Activated naive CD4-positive, alpha-beta T cell treated with anti-CD3 and anti-CD28 coated beads for 36 hours (primary cell): Measurements from ENCODE around the gene RXFP1. TPM values are rescaled to one million over a fixed set of nuclear protein-coding genes. Genes with fewer than 3 reads are reported as not detected.

Source experiments
- CTCF ChIA-PET: fragments of 350-600 bp; sonication (Branson Sonifier 250); formaldehyde crosslinking; loops from one replicate; lab custom pipeline; 2021; ENCODE audit warnings: antibody characterized with exemption; lab: Charles Lee
- DNase-seq: peaks from one replicate; pipeline ENCODE4 v3.0.0-alpha.2; 2020
- H3K27ac Mint-ChIP-seq: one replicate; pipeline ENCODE4 v1.8.0; 2021; ENCODE audit warnings: mild to moderate bottlenecking, mixed read lengths
- H3K27me3 Mint-ChIP-seq: one replicate; pipeline ENCODE4 v1.8.0; 2021; ENCODE audit warnings: low read depth, mixed read lengths
- H3K36me3 Mint-ChIP-seq: one replicate; pipeline ENCODE4 v1.8.0; 2021; ENCODE audit warnings: low read depth, mixed read lengths
- H3K4me1 Mint-ChIP-seq: one replicate; pipeline ENCODE4 v1.8.0; 2021; ENCODE audit warnings: low read depth, mixed read lengths
- H3K4me3 Mint-ChIP-seq: one replicate; pipeline ENCODE4 v1.8.0; 2021; ENCODE audit warnings: mild to moderate bottlenecking, moderate library complexity, mixed read lengths
- H3K9me3 Mint-ChIP-seq: one replicate; pipeline ENCODE4 v1.8.0; 2021; ENCODE audit warnings: mixed read lengths
- intact Hi-C: fragments of 100-400 bp; cut with micrococcal nuclease; formaldehyde crosslinking; loops from one replicate; pipeline ENCODE4 v1.15.1; 2023
- total RNA-seq, 2 experiments: library from RNA; stranded (reverse); gene quantifications; one replicate each; pipeline ENCODE4 v1.2.3, GENCODE V29; 2021

Gene RXFP1
- total RNA-seq, 2 experiments from 2014 or later: not detected

DNA sequence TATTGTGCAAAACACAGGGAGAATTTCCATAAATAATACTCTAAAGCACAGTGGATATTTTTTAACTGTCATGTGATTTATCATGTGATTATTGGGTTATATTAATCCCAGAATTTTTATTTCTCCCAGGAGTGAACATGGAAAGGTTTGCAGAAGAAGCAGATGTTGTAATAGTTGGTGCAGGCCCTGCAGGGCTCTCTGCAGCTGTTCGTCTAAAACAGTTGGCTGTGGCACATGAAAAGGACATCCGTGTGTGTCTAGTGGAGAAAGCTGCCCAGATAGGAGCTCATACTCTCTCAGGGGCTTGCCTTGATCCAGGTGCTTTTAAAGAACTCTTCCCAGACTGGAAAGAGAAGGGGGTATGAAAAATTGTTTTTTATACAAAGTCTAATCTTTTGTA is 160.4 kb downstream of the RXFP1 start:
- Mint-ChIP-seq H3K27me3 (no peaks in the 10 kb centered on the region), H3K9me3 (no peaks in the 10 kb centered on the region), H3K36me3 (peaks cover 7% of the 10 kb centered on the region), H3K27ac (no peak overlapping the region), H3K4me1 (no peaks in the 10 kb centered on the region), H3K4me3 (no peak overlapping the region)
- CTCF ChIA-PET: no interaction called here
- intact Hi-C loops: no loop called here
- no peak for DNase-seq

DNA sequence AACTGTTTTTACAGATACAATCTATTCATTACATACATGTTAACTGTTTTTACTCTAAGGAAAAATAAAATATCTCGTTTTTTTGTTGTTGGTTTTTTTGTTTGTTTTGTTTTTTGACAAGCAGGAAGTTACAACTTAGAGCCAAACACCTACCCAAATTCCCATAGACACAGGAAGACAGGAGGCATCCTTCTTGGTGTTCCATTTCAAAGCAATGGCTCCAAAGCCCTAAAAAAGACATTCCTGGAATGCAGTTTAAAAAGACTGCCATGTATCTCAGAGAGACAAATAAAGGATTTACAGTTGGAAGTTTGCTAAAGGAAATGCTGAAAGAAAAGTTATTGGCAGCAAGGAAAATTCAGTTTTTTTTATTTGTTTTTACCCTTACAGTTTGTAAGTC is 167.1 kb downstream of the RXFP1 start:
- intact Hi-C loops: no loop called here
- Mint-ChIP-seq H3K27ac (no peak overlapping the region), H3K4me3 (no peak overlapping the region), H3K9me3 (no peaks in the 10 kb centered on the region), H3K4me1 (no peaks in the 10 kb centered on the region), H3K36me3 (peaks cover 9% of the 10 kb centered on the region), H3K27me3 (no peaks in the 10 kb centered on the region)
- CTCF ChIA-PET: no interaction called here
- DNase-seq: no peak

Other genes starting within 250 kb of the RXFP1 start
- 10 to 100 TPM; 18.9 to 20.9 TPM for gene C4orf46, start 150.0 kb downstream of the RXFP1 start, total RNA-seq
- gene ETFDH, start 150.4 kb downstream of the RXFP1 start, total RNA-seq: 10 to 100 TPM; 35.4 to 36.8 TPM
- gene PPID, start 201.5 kb downstream of the RXFP1 start, total RNA-seq: 10 to 100 TPM; 55.4 to 55.6 TPM
- 10 to 100 TPM; 10.1 to 11.3 TPM for gene FNIP2, start 247.1 kb downstream of the RXFP1 start, total RNA-seq